GM23338 (cell line): ENCODE data around the gene NSUN3. TPM values are rescaled to one million over a fixed set of nuclear protein-coding genes. Genes with fewer than 3 reads are reported as not detected.

Source experiments
- ATAC-seq: fragments of 200-7000 bp; cut with Tn5 transposase; 3 replicates; pipeline ENCODE4 v1.9.1; 2020
- DNase-seq: peaks from one replicate; pipeline ENCODE4 v3.0.0-alpha.2; 2015; ENCODE audit warnings: low spot score
- H2AFZ ChIP-seq: fragments of 200-600 bp; sonication (generic); 2 replicates; pipeline ENCODE4 v1.8.0; 2016; ENCODE audit warnings: antibody characterized with exemption, mild to moderate bottlenecking, moderate library complexity
- H3F3A ChIP-seq: fragments of 200-600 bp; sonication (generic); replicated peaks from 2 replicates; pipeline ENCODE4 v1.8.0; 2017; ENCODE audit warnings: antibody characterized with exemption, mixed run types, low read depth
- H3K27ac ChIP-seq: fragments of 200-600 bp; sonication (generic); 2 replicates; pipeline ENCODE4 v1.6.1; 2016; ENCODE audit warnings: low read depth
- H3K27me3 ChIP-seq: fragments of 200-600 bp; sonication (generic); 2 replicates; pipeline ENCODE4 v1.8.0; 2016; ENCODE audit warnings: mild to moderate bottlenecking, mixed run types, moderate library complexity; ENCODE audit not compliant: insufficient read depth
- H3K36me3 ChIP-seq: fragments of 200-600 bp; sonication (generic); 2 replicates; pipeline ENCODE4 v1.8.0; 2016; ENCODE audit warnings: mild to moderate bottlenecking; ENCODE audit not compliant: insufficient read depth
- H3K4me1 ChIP-seq: fragments of 200-600 bp; sonication (generic); 2 replicates; pipeline ENCODE4 v1.8.0; 2016; ENCODE audit warnings: mild to moderate bottlenecking, moderate library complexity; ENCODE audit not compliant: insufficient read depth
- H3K4me2 ChIP-seq: fragments of 200-600 bp; sonication (generic); 2 replicates; pipeline ENCODE4 v1.7.1; 2017; ENCODE audit warnings: mixed run types
- H3K4me3 ChIP-seq: fragments of 200-600 bp; sonication (generic); 2 replicates; pipeline ENCODE4 v1.6.1; 2016; ENCODE audit warnings: mixed run types
- H3K79me2 ChIP-seq: fragments of 200-600 bp; sonication (generic); replicated peaks from 2 replicates; pipeline ENCODE4 v1.8.0; 2017; ENCODE audit warnings: mild to moderate bottlenecking; ENCODE audit not compliant: insufficient read depth
- H3K9me2 ChIP-seq: fragments of 200-600 bp; sonication (generic); 2 replicates; pipeline ENCODE4 v1.8.0; 2017; ENCODE audit not compliant: insufficient read depth
- H4K20me1 ChIP-seq: fragments of 200-600 bp; sonication (generic); replicated peaks from 2 replicates; pipeline ENCODE4 v1.8.0; 2017; ENCODE audit warnings: mild to moderate bottlenecking; ENCODE audit not compliant: insufficient read depth
- H3K27ac Mint-ChIP-seq: 2 replicates; pipeline ENCODE4 v1.8.0; 2020; ENCODE audit warnings: inconsistent platforms, mild to moderate bottlenecking, moderate library complexity, mixed read lengths
- H3K27me3 Mint-ChIP-seq: 3 replicates; pipeline ENCODE4 v1.8.0; 2022; ENCODE audit warnings: low read depth, mild to moderate bottlenecking, moderate library complexity, mixed read lengths, inconsistent platforms; ENCODE audit not compliant: insufficient read depth, poor library complexity
- H3K36me3 Mint-ChIP-seq: 3 replicates; pipeline ENCODE4 v1.8.0; 2021; ENCODE audit warnings: low read depth, mild to moderate bottlenecking, inconsistent platforms, moderate library complexity, mixed read lengths
- H3K4me1 Mint-ChIP-seq: 3 replicates; pipeline ENCODE4 v1.8.0; 2020; ENCODE audit warnings: mild to moderate bottlenecking, inconsistent platforms, mixed read lengths
- H3K4me3 Mint-ChIP-seq: 3 replicates; pipeline ENCODE4 v1.8.0; 2021; ENCODE audit warnings: moderate library complexity, mild to moderate bottlenecking, inconsistent platforms, mixed read lengths
- H3K9me3 Mint-ChIP-seq: 3 replicates; pipeline ENCODE4 v1.8.0; 2020; ENCODE audit warnings: moderate library complexity, mild to moderate bottlenecking, inconsistent platforms, mixed read lengths
- CREB1 ChIP-seq: fragments of 250-450 bp; sonication (Bioruptor Pico); IDR thresholded peaks from 2 replicates; pipeline ENCODE4 v1.5.0; 2020; ENCODE audit warnings: low read depth, mild to moderate bottlenecking, moderate library complexity
- EZH2phosphoT487 ChIP-seq: fragments of 200-600 bp; sonication (generic); IDR thresholded peaks from one replicate; pipeline ENCODE4 v1.8.1; 2018; ENCODE audit warnings: antibody characterized with exemption; ENCODE audit not compliant: unreplicated experiment
- JUNB ChIP-seq: IDR thresholded peaks from one replicate; pipeline ENCODE4 v1.6.1; 2016; ENCODE audit warnings: antibody characterized with exemption; ENCODE audit not compliant: unreplicated experiment
- NANOG ChIP-seq: IDR thresholded peaks from 2 replicates; pipeline ENCODE4 v1.6.1; 2016; ENCODE audit warnings: antibody characterized with exemption, borderline replicate concordance
- POLR2AphosphoS5 ChIP-seq: IDR thresholded peaks from 2 replicates; pipeline ENCODE4 v1.6.1; 2016; ENCODE audit warnings: antibody characterized with exemption, low read depth
- ZNF114 ChIP-seq: fragments of 250-450 bp; sonication (Bioruptor Pico); IDR thresholded peaks from 2 replicates; pipeline ENCODE4 v1.5.0; 2020; ENCODE audit warnings: mild to moderate bottlenecking, moderate library complexity
- ZNF331 ChIP-seq: fragments of 250-450 bp; sonication (Bioruptor Pico); IDR thresholded peaks from 2 replicates; pipeline ENCODE4 v1.5.0; 2020; ENCODE audit warnings: low read depth, mild to moderate bottlenecking, moderate library complexity
- polyA plus RNA-seq: library from polyadenylated mRNA; unstranded; fragments of >200 nt; fragmentation: Nextera tagmentation; extraction: Ambion mirVana; gene quantifications from 2 replicates; pipeline ENCODE4 v1.2.1, GENCODE V29; 2016
- total RNA-seq: library from RNA; depleted of rRNA; stranded (reverse); fragments of >200 nt; shearing (Covaris generic); gene quantifications from 2 replicates; pipeline ENCODE4 v1.2.3, GENCODE V29; 2014
- TF ChIP-seq, protein P1 (sequence below): IDR thresholded peaks from one replicate; pipeline ENCODE4 v1.6.1; 2018; ENCODE audit warnings: antibody characterized with exemption; ENCODE audit not compliant: unreplicated experiment
- TF ChIP-seq, protein P2 (sequence below): IDR thresholded peaks from 2 replicates; pipeline ENCODE4 v1.6.1; 2016; ENCODE audit warnings: antibody characterized with exemption
- TF ChIP-seq, protein P3 (sequence below), 2 experiments: fragments of 200-600 bp in 1 of 2; sonication (generic) in 1 of 2; conservative IDR thresholded peaks; 2 replicates each; pipeline versions ENCODE4 v1.5.1 to v1.6.1; 2016 to 2017; ENCODE audit warnings: antibody characterized with exemption in 2 of 2, low read depth in 2 of 2, mild to moderate bottlenecking in 2 of 2, moderate library complexity in 1 of 2

Gene NSUN3
- total and polyA plus RNA-seq, 2 experiments from 2014 or later: 5.4 to 10.6 TPM

- TF ChIP-seq, protein P1, sequence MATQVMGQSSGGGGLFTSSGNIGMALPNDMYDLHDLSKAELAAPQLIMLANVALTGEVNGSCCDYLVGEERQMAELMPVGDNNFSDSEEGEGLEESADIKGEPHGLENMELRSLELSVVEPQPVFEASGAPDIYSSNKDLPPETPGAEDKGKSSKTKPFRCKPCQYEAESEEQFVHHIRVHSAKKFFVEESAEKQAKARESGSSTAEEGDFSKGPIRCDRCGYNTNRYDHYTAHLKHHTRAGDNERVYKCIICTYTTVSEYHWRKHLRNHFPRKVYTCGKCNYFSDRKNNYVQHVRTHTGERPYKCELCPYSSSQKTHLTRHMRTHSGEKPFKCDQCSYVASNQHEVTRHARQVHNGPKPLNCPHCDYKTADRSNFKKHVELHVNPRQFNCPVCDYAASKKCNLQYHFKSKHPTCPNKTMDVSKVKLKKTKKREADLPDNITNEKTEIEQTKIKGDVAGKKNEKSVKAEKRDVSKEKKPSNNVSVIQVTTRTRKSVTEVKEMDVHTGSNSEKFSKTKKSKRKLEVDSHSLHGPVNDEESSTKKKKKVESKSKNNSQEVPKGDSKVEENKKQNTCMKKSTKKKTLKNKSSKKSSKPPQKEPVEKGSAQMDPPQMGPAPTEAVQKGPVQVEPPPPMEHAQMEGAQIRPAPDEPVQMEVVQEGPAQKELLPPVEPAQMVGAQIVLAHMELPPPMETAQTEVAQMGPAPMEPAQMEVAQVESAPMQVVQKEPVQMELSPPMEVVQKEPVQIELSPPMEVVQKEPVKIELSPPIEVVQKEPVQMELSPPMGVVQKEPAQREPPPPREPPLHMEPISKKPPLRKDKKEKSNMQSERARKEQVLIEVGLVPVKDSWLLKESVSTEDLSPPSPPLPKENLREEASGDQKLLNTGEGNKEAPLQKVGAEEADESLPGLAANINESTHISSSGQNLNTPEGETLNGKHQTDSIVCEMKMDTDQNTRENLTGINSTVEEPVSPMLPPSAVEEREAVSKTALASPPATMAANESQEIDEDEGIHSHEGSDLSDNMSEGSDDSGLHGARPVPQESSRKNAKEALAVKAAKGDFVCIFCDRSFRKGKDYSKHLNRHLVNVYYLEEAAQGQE: no peak
- TF ChIP-seq, protein P2, sequence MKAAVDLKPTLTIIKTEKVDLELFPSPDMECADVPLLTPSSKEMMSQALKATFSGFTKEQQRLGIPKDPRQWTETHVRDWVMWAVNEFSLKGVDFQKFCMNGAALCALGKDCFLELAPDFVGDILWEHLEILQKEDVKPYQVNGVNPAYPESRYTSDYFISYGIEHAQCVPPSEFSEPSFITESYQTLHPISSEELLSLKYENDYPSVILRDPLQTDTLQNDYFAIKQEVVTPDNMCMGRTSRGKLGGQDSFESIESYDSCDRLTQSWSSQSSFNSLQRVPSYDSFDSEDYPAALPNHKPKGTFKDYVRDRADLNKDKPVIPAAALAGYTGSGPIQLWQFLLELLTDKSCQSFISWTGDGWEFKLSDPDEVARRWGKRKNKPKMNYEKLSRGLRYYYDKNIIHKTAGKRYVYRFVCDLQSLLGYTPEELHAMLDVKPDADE: no peak
Observed at GRCh38 chr3:94028093-94028837, 34.6 kb upstream of the NSUN3 start, which contains the start of gene STX19 (continued).

GRCh38 chr3:94036909-94037507 is 25.9 kb upstream of the NSUN3 start:
- Mint-ChIP-seq H3K9me3 (no peaks in the 10 kb centered on the region), H3K36me3 (peaks cover 5% of the 10 kb centered on the region; the same call in 2 of the 3 replicates), H3K4me1 (no peaks in the 10 kb centered on the region), H3K27ac (no peak overlapping the region), H3K27me3 (peaks cover 1% of the 10 kb centered on the region), H3K4me3 (no peak overlapping the region)
- ATAC-seq (peak; percentile 82), DNase-seq (peak; percentile 73)
- Histone ChIP-seq H3K4me1 (no peaks in the 10 kb centered on the region), H4K20me1 (no peaks in the 10 kb centered on the region), H3K9me2 (no peaks in the 10 kb centered on the region), H3K27ac (no peak overlapping the region), H3K4me2 (no peak overlapping the region), H3K79me2 (no peaks in the 10 kb centered on the region), H2AFZ (no peak overlapping the region), H3K36me3 (no peaks in the 10 kb centered on the region), H3K4me3 (no peak overlapping the region), H3K27me3 (no peaks in the 10 kb centered on the region), H3F3A (no peaks in the 10 kb centered on the region)
- TF ChIP-seq NANOG: no peak
- TF ChIP-seq, protein P3, sequence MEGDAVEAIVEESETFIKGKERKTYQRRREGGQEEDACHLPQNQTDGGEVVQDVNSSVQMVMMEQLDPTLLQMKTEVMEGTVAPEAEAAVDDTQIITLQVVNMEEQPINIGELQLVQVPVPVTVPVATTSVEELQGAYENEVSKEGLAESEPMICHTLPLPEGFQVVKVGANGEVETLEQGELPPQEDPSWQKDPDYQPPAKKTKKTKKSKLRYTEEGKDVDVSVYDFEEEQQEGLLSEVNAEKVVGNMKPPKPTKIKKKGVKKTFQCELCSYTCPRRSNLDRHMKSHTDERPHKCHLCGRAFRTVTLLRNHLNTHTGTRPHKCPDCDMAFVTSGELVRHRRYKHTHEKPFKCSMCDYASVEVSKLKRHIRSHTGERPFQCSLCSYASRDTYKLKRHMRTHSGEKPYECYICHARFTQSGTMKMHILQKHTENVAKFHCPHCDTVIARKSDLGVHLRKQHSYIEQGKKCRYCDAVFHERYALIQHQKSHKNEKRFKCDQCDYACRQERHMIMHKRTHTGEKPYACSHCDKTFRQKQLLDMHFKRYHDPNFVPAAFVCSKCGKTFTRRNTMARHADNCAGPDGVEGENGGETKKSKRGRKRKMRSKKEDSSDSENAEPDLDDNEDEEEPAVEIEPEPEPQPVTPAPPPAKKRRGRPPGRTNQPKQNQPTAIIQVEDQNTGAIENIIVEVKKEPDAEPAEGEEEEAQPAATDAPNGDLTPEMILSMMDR (conservative IDR thresholded peaks at IDR 0.05; ENCODE audit: low read depth in 2 of 2): peak; percentile 48 to 66

DNA sequence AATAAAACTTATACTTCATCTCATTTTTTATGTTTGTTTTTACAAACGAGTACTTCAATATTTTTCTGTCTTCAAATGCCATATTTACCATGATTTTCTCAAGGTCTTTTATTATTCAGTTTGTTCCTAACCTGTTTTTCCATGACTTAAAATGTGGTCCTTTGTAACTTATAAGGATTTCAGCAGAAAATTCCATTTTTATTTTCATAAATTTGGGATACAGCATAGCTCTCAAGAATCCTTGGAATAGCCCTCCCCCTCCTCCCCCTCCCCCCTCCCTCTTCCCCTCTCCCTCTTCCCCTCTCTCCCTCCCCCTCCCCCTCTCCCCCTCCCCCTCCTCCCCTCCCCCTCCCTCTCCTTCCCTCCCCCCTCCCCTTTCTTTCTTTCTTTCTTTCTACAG is 19.6 kb upstream of the NSUN3 start:
- ATAC-seq: no peak
- Histone ChIP-seq H3K27me3 (no peaks in the 10 kb centered on the region), H3K9me2 (no peaks in the 10 kb centered on the region), H3K4me2 (no peak overlapping the region), H3F3A (no peaks in the 10 kb centered on the region), H2AFZ (no peak overlapping the region), H3K36me3 (peaks cover 3% of the 10 kb centered on the region; the same call in 1 of the 2 replicates), H3K4me1 (no peaks in the 10 kb centered on the region), H4K20me1 (no peaks in the 10 kb centered on the region), H3K4me3 (no peak overlapping the region), H3K79me2 (no peaks in the 10 kb centered on the region), H3K27ac (no peak overlapping the region)
- peaks cover 42% of the 10 kb centered on the region for H3K36me3 Mint-ChIP-seq
- peaks cover 32% of the 10 kb centered on the region for H3K9me3 Mint-ChIP-seq
- no peak overlapping the region for H3K27ac Mint-ChIP-seq
- no peak overlapping the region for H3K4me3 Mint-ChIP-seq
- H3K4me1 Mint-ChIP-seq: no peaks in the 10 kb centered on the region
- TF ChIP-seq, protein P3 (conservative IDR thresholded peaks at IDR 0.05; ENCODE audit: low read depth in 2 of 2): no peak
- no peak for TF ChIP-seq ZNF114 (CRISPR knock-in tag)
- TF ChIP-seq NANOG: no peak
- no peak for TF ChIP-seq POLR2AphosphoS5
- TF ChIP-seq JUNB: no peak
- TF ChIP-seq ZNF331: no peak
- no peak for TF ChIP-seq CREB1 (CRISPR knock-in tag)
- TF ChIP-seq EZH2phosphoT487: no peak
- peaks cover 14% of the 10 kb centered on the region for H3K27me3 Mint-ChIP-seq
- DNase-seq: no peak
